Peyer's patch (tissue), 4 donors: ENCODE results near the gene NFYA.

Experiments
- POLR2A ChIP-seq, 2 donors: fragments of 450-650 bp; IDR thresholded peaks; one replicate each; pipeline ENCODE4 v1.5.1; 2017; ENCODE audit warnings: antibody characterized with exemption in 2 of 2, mild to moderate bottlenecking in 2 of 2, moderate library complexity in 2 of 2
- TF ChIP-seq, protein P1 (sequence below), 6 experiments: fragments of 450-650 bp in 4 of 6; fragments of 200-600 bp in 2 of 6; sonication (generic) in 1 of 6; IDR thresholded peaks; one replicate each; pipeline ENCODE4 v1.5.1; 2017 to 2019; ENCODE audit warnings: antibody characterized with exemption in 6 of 6, mild to moderate bottlenecking in 3 of 6, moderate library complexity in 1 of 6

DNA sequence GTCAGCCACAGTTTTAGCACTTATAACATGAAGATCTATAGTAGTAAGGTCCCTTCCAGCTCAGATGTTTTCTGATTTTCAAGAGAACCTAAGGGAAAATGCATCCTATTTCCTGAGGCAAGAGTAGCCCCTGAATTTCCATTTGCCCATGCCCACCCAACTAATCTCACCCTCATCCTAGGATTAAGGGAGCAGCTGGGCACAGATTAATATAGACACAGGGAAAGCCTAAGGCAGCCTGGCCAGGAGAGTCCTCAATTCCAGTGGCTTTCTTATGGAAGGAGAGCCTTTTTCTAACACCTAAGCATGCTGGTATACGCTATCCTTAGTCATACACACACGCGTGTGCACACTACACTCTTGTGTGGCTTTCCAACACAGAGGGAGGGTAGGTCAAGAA, 18.3 kb upstream of the NFYA start:
- TF ChIP-seq, protein P1, sequence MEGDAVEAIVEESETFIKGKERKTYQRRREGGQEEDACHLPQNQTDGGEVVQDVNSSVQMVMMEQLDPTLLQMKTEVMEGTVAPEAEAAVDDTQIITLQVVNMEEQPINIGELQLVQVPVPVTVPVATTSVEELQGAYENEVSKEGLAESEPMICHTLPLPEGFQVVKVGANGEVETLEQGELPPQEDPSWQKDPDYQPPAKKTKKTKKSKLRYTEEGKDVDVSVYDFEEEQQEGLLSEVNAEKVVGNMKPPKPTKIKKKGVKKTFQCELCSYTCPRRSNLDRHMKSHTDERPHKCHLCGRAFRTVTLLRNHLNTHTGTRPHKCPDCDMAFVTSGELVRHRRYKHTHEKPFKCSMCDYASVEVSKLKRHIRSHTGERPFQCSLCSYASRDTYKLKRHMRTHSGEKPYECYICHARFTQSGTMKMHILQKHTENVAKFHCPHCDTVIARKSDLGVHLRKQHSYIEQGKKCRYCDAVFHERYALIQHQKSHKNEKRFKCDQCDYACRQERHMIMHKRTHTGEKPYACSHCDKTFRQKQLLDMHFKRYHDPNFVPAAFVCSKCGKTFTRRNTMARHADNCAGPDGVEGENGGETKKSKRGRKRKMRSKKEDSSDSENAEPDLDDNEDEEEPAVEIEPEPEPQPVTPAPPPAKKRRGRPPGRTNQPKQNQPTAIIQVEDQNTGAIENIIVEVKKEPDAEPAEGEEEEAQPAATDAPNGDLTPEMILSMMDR (IDR thresholded peaks at IDR 0.05): no peak
- no peak for TF ChIP-seq POLR2A (IDR thresholded peaks at IDR 0.05)
